Upper lobe of left lung (tissue), 6 donors: Measurements from ENCODE around the gene SLC16A4. TPM values are rescaled to one million over a fixed set of nuclear protein-coding genes. Genes with fewer than 3 reads are reported as not detected.

Experiments used
- ATAC-seq, 2 donors: fragments of 200-7000 bp; cut with Tn5 transposase; one replicate each; pipeline ENCODE4 v1.9.1; 2022; ENCODE audit warnings: mild to moderate bottlenecking in 2 of 2, moderate library complexity in 2 of 2; ENCODE audit not compliant: low FRiP score in 2 of 2
- DNase-seq, 2 donors: peaks; one replicate each; pipeline ENCODE4 v3.0.0-alpha.2; 2019 to 2020
- H3K27ac ChIP-seq, 4 donors: fragments of 200-600 bp; sonication (generic); one replicate each; pipeline ENCODE4 v1.5.1; 2016 to 2019
- H3K27me3 ChIP-seq, 4 donors: fragments of 200-600 bp; sonication (generic); one replicate each; pipeline ENCODE4 v1.5.1; 2017 to 2019
- H3K36me3 ChIP-seq, 4 donors: fragments of 200-600 bp; sonication (generic); one replicate each; pipeline ENCODE4 v1.5.1; 2016 to 2019
- H3K4me1 ChIP-seq, 4 donors: fragments of 200-600 bp; sonication (generic); one replicate each; pipeline ENCODE4 v1.5.1; 2018 to 2019
- H3K4me3 ChIP-seq, 4 donors: fragments of 200-600 bp; sonication (generic); one replicate each; pipeline ENCODE4 v1.5.1; 2017 to 2019; ENCODE audit warnings: mild to moderate bottlenecking in 2 of 4, moderate library complexity in 1 of 4
- H3K9me3 ChIP-seq, 4 donors: fragments of 200-600 bp; sonication (generic); one replicate each; pipeline ENCODE4 v1.5.1; 2018 to 2019
- EP300 ChIP-seq, 4 donors: sonication (generic); formaldehyde crosslinking; IDR thresholded peaks; one replicate each; pipeline ENCODE4 v1.5.1; 2017; ENCODE audit warnings: antibody characterized with exemption in 4 of 4, control low read depth in 2 of 4
- POLR2A ChIP-seq, 4 donors: fragments of 450-650 bp; IDR thresholded peaks; one replicate each; pipeline ENCODE4 v1.5.1; 2016 to 2017; ENCODE audit warnings: antibody characterized with exemption in 4 of 4, mild to moderate bottlenecking in 2 of 4
- POLR2AphosphoS5 ChIP-seq, 2 donors: sonication (generic); formaldehyde crosslinking; IDR thresholded peaks; one replicate each; pipeline ENCODE4 v1.5.1; 2017; ENCODE audit warnings: antibody characterized with exemption in 2 of 2
- WGBS, 2 donors: methylation state at CpG; one replicate each; pipeline ENCODE4 v1.1.5; 2017 to 2018; 5-methylcytosine and 5-hydroxymethylcytosine counted together
- total RNA-seq, 6 donors: library from RNA; depleted of rRNA in 4 of 6; stranded (reverse); fragments of >200 nt in 4 of 6; gene quantifications; one replicate each; pipeline versions ENCODE4 v1.1.0 to v1.2.1, GENCODE V29; 2016 to 2021
- TF ChIP-seq, protein P1 (sequence below), 6 experiments: fragments of 450-650 bp in 4 of 6; fragments of 200-600 bp in 2 of 6; sonication (generic) in 2 of 6; IDR thresholded peaks; one replicate each; pipeline ENCODE4 v1.5.1; 2016 to 2019; ENCODE audit warnings: antibody characterized with exemption in 6 of 6
- donor health status: DM: no; HTN: no; CAD: no; lungs with moderate emphysema.
- donor health status: DM: no; HTN: yes; CAD: no; lungs with severe emphysema.

SLC16A4 gene
- total RNA-seq, 6 donors from 2014 or later, result 7.8 to 23.0 (median 15.4) TPM

DNA sequence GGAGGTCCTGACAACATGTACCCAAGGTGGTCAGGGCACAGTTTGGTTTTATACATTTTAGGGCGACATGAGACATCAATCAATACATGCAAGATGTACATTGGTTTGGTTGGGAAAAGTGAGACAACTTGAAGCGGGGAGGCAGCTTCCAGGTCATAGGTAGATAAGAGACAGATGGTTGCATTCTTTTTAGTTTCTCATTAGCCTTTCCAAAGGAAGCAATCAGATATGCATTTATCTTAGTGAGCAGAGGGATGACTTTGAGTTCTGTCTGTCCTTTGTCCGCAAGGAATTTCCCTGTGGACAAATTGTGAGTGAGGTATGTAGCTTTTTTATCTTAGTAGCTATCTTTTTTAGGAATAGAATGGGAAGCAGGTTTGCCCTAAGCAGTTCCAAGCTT, 62.1 kb downstream of the SLC16A4 start:
- DNase-seq (no peak), ATAC-seq (no peak)
- Histone ChIP-seq H3K4me3 (no peak overlapping the region), H3K27ac (no peak overlapping the region), H3K9me3 (no peaks in the 10 kb centered on the region), H3K4me1 (no peaks in the 10 kb centered on the region), H3K36me3 (no peaks in the 10 kb centered on the region), H3K27me3 (no peaks in the 10 kb centered on the region)
- no peak for TF ChIP-seq POLR2AphosphoS5 (IDR thresholded peaks at IDR 0.05)
- no peak for TF ChIP-seq EP300 (IDR thresholded peaks at IDR 0.05)
- TF ChIP-seq POLR2A (IDR thresholded peaks at IDR 0.05), result no peak
- TF ChIP-seq, protein P1, sequence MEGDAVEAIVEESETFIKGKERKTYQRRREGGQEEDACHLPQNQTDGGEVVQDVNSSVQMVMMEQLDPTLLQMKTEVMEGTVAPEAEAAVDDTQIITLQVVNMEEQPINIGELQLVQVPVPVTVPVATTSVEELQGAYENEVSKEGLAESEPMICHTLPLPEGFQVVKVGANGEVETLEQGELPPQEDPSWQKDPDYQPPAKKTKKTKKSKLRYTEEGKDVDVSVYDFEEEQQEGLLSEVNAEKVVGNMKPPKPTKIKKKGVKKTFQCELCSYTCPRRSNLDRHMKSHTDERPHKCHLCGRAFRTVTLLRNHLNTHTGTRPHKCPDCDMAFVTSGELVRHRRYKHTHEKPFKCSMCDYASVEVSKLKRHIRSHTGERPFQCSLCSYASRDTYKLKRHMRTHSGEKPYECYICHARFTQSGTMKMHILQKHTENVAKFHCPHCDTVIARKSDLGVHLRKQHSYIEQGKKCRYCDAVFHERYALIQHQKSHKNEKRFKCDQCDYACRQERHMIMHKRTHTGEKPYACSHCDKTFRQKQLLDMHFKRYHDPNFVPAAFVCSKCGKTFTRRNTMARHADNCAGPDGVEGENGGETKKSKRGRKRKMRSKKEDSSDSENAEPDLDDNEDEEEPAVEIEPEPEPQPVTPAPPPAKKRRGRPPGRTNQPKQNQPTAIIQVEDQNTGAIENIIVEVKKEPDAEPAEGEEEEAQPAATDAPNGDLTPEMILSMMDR (IDR thresholded peaks at IDR 0.05), result no peak
- 92 to 93% methylated on average over 3 of the region's 3 CpGs for WGBS, 2 donors

DNA sequence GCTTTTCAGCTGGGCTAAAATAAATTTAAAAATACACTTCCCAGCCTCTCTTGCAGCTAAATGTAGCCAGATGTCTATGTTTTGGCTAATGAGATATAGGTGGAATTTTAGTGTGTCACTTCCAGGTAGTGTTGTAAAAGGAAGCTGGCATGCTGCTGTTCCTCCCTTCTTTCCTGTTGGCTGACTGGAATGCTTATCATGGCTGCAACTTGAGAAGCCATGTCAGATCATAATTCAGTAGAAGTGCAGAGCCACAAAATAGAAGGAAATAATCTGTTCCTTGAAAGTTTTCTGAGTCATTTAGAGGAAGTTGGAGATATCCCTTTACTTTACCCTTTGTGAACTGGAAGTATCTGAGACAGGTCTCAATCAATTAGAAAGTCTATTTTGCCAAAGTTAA, 62.6 kb downstream of the SLC16A4 start:
- Histone ChIP-seq H3K36me3 (no peaks in the 10 kb centered on the region), H3K4me3 (no peak overlapping the region), H3K27me3 (no peaks in the 10 kb centered on the region), H3K4me1 (no peaks in the 10 kb centered on the region), H3K27ac (no peak overlapping the region), H3K9me3 (no peaks in the 10 kb centered on the region)
- TF ChIP-seq EP300 (IDR thresholded peaks at IDR 0.05), result no peak
- TF ChIP-seq POLR2AphosphoS5 (IDR thresholded peaks at IDR 0.05), result no peak
- DNase-seq (no peak), ATAC-seq (no peak)

DNA sequence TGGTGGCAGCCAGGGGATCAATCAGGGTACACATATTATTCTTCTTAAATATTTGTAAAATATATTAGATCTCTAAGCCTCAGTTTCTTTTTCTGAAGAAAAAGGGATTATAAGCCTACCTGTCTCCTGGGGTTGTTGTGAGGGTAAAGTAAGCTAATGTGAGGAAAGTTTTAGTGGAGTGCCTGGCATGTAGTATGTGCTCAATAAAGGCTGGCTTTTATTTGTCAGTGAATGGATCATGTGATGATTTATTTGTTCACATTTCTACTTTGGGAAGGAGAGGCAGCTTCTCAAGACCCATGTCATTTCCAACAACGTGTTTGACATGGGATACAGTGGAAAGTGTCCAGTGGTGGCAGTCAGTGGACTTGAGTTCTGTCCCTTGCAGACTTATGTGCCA, 64.0 kb downstream of the SLC16A4 start:
- 57 to 63% methylated on average over 1 of the region's 1 CpG for WGBS, 2 donors
- no peaks in the 10 kb centered on the region for H3K36me3 ChIP-seq
- ATAC-seq, result no peak
- H3K9me3 ChIP-seq, result no peaks in the 10 kb centered on the region
- H3K4me3 ChIP-seq, result no peak overlapping the region
- no peaks in the 10 kb centered on the region for H3K27me3 ChIP-seq
- H3K27ac ChIP-seq, result no peak overlapping the region
- no peak for TF ChIP-seq POLR2AphosphoS5 (IDR thresholded peaks at IDR 0.05)
- no peak for TF ChIP-seq EP300 (IDR thresholded peaks at IDR 0.05)
- TF ChIP-seq, protein P1 (IDR thresholded peaks at IDR 0.05), result no peak
- no peak for TF ChIP-seq POLR2A (IDR thresholded peaks at IDR 0.05)
- DNase-seq, result no peak
- H3K4me1 ChIP-seq, result no peaks in the 10 kb centered on the region

DNA sequence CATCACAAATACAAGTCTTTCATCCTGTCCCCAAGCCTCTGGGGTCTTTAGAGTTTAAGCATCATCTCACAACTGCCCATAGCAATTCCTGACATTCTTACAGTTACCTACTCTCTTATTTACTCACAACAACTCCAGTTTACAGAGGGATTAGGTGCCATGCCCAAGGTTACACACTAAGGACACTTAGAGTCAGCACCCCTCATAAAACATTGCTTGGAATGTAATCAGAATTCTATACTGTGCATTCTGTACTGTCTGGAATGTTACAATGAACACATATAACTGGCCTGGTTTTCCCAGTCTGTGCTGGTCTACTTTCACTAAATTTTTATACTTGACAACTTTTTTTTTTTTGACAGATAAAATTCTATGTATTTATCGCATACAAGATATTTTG, 66.2 kb downstream of the SLC16A4 start:
- H3K4me3 ChIP-seq, result no peak overlapping the region
- no peaks in the 10 kb centered on the region for H3K27me3 ChIP-seq
- TF ChIP-seq POLR2AphosphoS5 (IDR thresholded peaks at IDR 0.05), result no peak
- no peak for TF ChIP-seq EP300 (IDR thresholded peaks at IDR 0.05)
- TF ChIP-seq, protein P1 (IDR thresholded peaks at IDR 0.05), result no peak
- no peak for TF ChIP-seq POLR2A (IDR thresholded peaks at IDR 0.05)
- no peaks in the 10 kb centered on the region for H3K4me1 ChIP-seq
- no peaks in the 10 kb centered on the region for H3K9me3 ChIP-seq
- DNase-seq, result no peak
- no peaks in the 10 kb centered on the region for H3K36me3 ChIP-seq
- 91 to 95% methylated on average over 1 of the region's 1 CpG for WGBS, 2 donors
- no peak overlapping the region for H3K27ac ChIP-seq
- no peak for ATAC-seq

DNA sequence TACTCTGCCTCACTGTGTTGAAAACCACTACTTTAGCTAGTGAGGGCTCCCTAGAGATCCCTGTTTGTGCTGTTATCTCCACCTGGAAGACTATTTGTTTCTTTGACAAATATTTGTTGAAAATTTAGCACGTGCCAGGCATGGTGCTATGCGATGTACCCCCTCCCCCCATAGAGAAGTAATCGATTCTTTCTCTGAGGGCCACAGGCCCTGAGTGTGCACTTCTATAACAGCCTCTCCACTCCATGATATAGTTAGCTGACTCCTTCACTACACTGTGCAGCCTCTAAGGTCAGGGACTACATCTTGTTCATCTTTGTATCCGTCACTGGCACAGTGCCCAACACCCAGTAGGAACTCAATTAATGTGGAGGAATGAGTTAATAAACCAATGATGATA, 69.0 kb downstream of the SLC16A4 start:
- ATAC-seq (no peak), DNase-seq (no peak)
- 71 to 74% methylated on average over 4 of the region's 4 CpGs for WGBS, 2 donors
- Histone ChIP-seq H3K4me3 (no peak overlapping the region), H3K9me3 (peaks cover 0 to 7% (median 2%) of the 10 kb centered on the region in 4 donors), H3K4me1 (no peaks in the 10 kb centered on the region), H3K27ac (no peak overlapping the region), H3K27me3 (no peaks in the 10 kb centered on the region), H3K36me3 (no peaks in the 10 kb centered on the region)
- TF ChIP-seq, protein P1 (IDR thresholded peaks at IDR 0.05), result no peak
- TF ChIP-seq EP300 (IDR thresholded peaks at IDR 0.05) (no peak), POLR2AphosphoS5 (IDR thresholded peaks at IDR 0.05) (no peak), POLR2A (IDR thresholded peaks at IDR 0.05) (no peak)
